ENCODE results near the gene RNF121.

DNA sequence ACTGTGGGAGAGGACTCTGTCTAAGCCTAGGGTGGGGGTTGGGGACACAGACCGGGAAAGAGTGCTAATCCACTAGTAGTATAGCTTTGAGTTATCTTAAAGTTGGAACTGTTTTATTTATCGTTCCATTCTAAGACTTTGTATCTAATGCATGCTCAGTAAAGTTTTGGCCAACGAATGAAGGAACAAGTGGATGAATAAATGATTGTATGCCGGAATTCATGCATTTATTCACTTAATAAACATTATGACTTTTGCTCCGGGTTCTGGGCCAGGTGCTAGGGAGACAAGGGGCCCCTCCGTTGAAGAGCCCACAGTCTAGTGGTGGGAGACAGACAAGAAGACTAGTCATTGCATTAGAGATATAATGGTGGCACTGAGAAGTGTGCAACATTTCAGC, 645 bp downstream of the RNF121 start:
- TF ChIP-seq POLR2A (IDR thresholded peaks at IDR 0.05) (no peak), POLR2AphosphoS5 (IDR thresholded peaks at IDR 0.05; ENCODE audit: insufficient read depth in 1 of 2, low read depth in 1 of 2) (no peak)

Measured in vagina (tissue), 2 donors.